WTC11 (cell line): ENCODE data around the gene ZNF467. TPM values are rescaled to one million over a fixed set of nuclear protein-coding genes. Genes with fewer than 3 reads are reported as not detected.
A peak's percentile ranks its signal among the peaks of the same experiment; 100 is the strongest.

ENCODE experiments used
- ATAC-seq: fragments of 200-7000 bp; cut with Tn5 transposase; 2 replicates; pipeline ENCODE4 v1.10.0; 2021; ENCODE audit warnings: mild to moderate bottlenecking, moderate library complexity
- CTCF ChIA-PET: fragments of 300-600 bp; sonication (Branson Sonifier 250); formaldehyde crosslinking; loops from one replicate; lab custom pipeline; 2021; ENCODE audit warnings: antibody characterized with exemption; lab: Charles Lee
- POLR2A ChIA-PET: fragments of 350-600 bp; sonication (Branson Sonifier 250); formaldehyde crosslinking; loops from one replicate; lab custom pipeline; 2021; ENCODE audit warnings: antibody characterized with exemption; lab: Charles Lee
- DNase-seq: peaks from one replicate; pipeline ENCODE4 v3.0.0; 2021; ENCODE audit warnings: low spot score
- H3K27ac Mint-ChIP-seq: 2 replicates; pipeline ENCODE4 v1.8.0; 2021; ENCODE audit warnings: mixed read lengths
- H3K27me3 Mint-ChIP-seq: 2 replicates; pipeline ENCODE4 v1.8.0; 2021; ENCODE audit warnings: low read depth, mild to moderate bottlenecking, moderate library complexity, mixed read lengths
- H3K36me3 Mint-ChIP-seq: 2 replicates; pipeline ENCODE4 v1.8.0; 2021; ENCODE audit warnings: mixed read lengths
- H3K4me1 Mint-ChIP-seq: 2 replicates; pipeline ENCODE4 v1.8.0; 2022; ENCODE audit warnings: mixed read lengths
- H3K4me3 Mint-ChIP-seq: 2 replicates; pipeline ENCODE4 v1.8.0; 2021; ENCODE audit warnings: mild to moderate bottlenecking, moderate library complexity, mixed read lengths
- H3K9me3 Mint-ChIP-seq: 2 replicates; pipeline ENCODE4 v1.8.0; 2021; ENCODE audit warnings: mixed read lengths
- GABPB1 ChIP-seq: sonication (generic); formaldehyde crosslinking; IDR thresholded peaks from 2 replicates; pipeline ENCODE4 v1.8.1; 2023; ENCODE audit warnings: mild to moderate bottlenecking, missing genetic modification reagents
- NR1H2 ChIP-seq: sonication (generic); formaldehyde crosslinking; IDR thresholded peaks from 2 replicates; pipeline ENCODE4 v1.9.0; 2021; ENCODE audit warnings: mild to moderate bottlenecking, moderate library complexity, missing genetic modification reagents
- NR3C1 ChIP-seq: sonication (generic); formaldehyde crosslinking; conservative IDR thresholded peaks from 2 replicates; pipeline ENCODE4 v1.8.1; 2023; ENCODE audit warnings: low read depth, mild to moderate bottlenecking, missing genetic modification reagents
- RELA ChIP-seq: sonication (generic); formaldehyde crosslinking; IDR thresholded peaks from 2 replicates; pipeline ENCODE4 v1.8.1; 2022; ENCODE audit warnings: missing genetic modification reagents, mild to moderate bottlenecking, borderline replicate concordance
- SMAD3 ChIP-seq: sonication (generic); formaldehyde crosslinking; IDR thresholded peaks from 2 replicates; pipeline ENCODE4 v1.8.0; 2022; ENCODE audit warnings: missing genetic modification reagents, mild to moderate bottlenecking, borderline replicate concordance
- TCF7 ChIP-seq: sonication (generic); formaldehyde crosslinking; IDR thresholded peaks from 2 replicates; pipeline ENCODE4 v1.8.0; 2022; ENCODE audit warnings: mild to moderate bottlenecking, low read depth, missing genetic modification reagents, moderate library complexity
- TEAD1 ChIP-seq: sonication (generic); formaldehyde crosslinking; IDR thresholded peaks from 2 replicates; pipeline ENCODE4 v1.8.0; 2022; ENCODE audit warnings: mild to moderate bottlenecking, missing genetic modification reagents
- ZBTB21 ChIP-seq: sonication (generic); formaldehyde crosslinking; IDR thresholded peaks from 2 replicates; pipeline ENCODE4 v1.8.1; 2023; ENCODE audit warnings: mild to moderate bottlenecking, missing genetic modification reagents, borderline replicate concordance
- ZNF396 ChIP-seq: fragments of 250-450 bp; sonication (Bioruptor Pico); IDR thresholded peaks from 2 replicates; pipeline ENCODE4 v1.8.0; 2021; ENCODE audit warnings: mild to moderate bottlenecking, moderate library complexity, borderline replicate concordance
- total RNA-seq: library from RNA; stranded (reverse); gene quantifications from 3 replicates; pipeline ENCODE4 v1.2.3, GENCODE V29; 2021
- TF ChIP-seq, protein P1 (sequence below): sonication (generic); formaldehyde crosslinking; IDR thresholded peaks from 2 replicates; pipeline ENCODE4 v1.8.1; 2023; ENCODE audit warnings: mild to moderate bottlenecking, missing genetic modification reagents
- TF ChIP-seq, protein P2 (sequence below): sonication (generic); formaldehyde crosslinking; IDR thresholded peaks from 2 replicates; pipeline ENCODE4 v1.8.0; 2022; ENCODE audit warnings: missing genetic modification reagents
- TF ChIP-seq, protein P3 (sequence below): sonication (generic); formaldehyde crosslinking; IDR thresholded peaks from 2 replicates; pipeline ENCODE4 v1.8.0; 2022; ENCODE audit warnings: mild to moderate bottlenecking, missing genetic modification reagents
- TF ChIP-seq, protein P4 (sequence below): sonication (generic); formaldehyde crosslinking; IDR thresholded peaks from 2 replicates; pipeline ENCODE4 v1.8.1; 2023; ENCODE audit warnings: mild to moderate bottlenecking, missing genetic modification reagents, borderline replicate concordance
- TF ChIP-seq, protein P5 (sequence below): fragments of 250-450 bp; sonication (Bioruptor Pico); IDR thresholded peaks from 2 replicates; pipeline ENCODE4 v1.9.0; 2021; ENCODE audit warnings: moderate library complexity, mild to moderate bottlenecking, inconsistent platforms, borderline replicate concordance
- TF ChIP-seq, protein P6 (sequence below): fragments of 250-450 bp; sonication (Bioruptor Pico); IDR thresholded peaks from 2 replicates; pipeline ENCODE4 v1.9.0; 2021; ENCODE audit warnings: mild to moderate bottlenecking

Gene ZNF467
- total RNA-seq, 1 experiment from 2014 or later, result 0.70 TPM

DNA sequence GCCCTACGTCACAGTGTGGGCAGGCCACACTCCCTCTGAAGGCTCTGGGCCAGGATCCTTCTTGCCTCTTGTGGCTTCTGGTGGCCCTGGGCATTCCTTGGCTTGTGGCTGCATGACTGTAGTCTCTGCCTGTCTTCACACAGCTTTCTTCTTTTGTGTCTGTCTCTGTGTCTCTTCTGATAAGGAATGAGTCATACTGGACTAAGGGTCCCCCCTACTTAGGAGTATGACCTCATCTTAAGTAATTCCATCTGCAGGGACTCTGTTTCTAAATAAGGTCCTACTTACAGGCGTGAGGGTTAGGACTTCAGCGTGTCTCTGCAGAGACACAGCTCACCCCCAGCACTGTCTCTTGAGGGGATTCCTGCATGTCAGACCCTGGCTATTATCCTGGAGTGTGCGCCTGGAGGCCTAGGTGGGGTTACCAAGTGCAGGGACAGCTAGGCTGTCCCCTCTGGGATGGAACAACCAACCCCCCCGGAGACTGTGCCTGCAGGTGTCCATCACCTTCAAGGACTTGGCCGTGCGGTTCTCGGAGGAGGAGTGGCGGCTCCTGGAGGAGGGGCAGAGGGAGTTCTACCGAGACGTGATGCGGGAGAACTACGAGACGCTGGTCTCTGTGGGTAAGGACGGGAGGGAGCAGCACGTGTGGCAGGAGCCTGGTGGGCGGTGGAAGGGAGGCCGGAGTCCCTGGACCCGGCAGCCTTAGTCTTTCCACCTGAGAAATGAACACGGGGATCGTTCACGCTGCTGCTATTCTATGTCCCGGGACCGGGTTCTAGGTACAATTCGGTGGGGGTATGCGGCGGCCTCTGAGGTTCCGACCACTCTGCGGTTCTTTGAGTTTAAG, 54.1 kb downstream of the ZNF467 start (continued):
- TF ChIP-seq, protein P1, sequence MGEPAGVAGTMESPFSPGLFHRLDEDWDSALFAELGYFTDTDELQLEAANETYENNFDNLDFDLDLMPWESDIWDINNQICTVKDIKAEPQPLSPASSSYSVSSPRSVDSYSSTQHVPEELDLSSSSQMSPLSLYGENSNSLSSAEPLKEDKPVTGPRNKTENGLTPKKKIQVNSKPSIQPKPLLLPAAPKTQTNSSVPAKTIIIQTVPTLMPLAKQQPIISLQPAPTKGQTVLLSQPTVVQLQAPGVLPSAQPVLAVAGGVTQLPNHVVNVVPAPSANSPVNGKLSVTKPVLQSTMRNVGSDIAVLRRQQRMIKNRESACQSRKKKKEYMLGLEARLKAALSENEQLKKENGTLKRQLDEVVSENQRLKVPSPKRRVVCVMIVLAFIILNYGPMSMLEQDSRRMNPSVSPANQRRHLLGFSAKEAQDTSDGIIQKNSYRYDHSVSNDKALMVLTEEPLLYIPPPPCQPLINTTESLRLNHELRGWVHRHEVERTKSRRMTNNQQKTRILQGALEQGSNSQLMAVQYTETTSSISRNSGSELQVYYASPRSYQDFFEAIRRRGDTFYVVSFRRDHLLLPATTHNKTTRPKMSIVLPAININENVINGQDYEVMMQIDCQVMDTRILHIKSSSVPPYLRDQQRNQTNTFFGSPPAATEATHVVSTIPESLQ (CRISPR knock-in tag), result no peak

DNA sequence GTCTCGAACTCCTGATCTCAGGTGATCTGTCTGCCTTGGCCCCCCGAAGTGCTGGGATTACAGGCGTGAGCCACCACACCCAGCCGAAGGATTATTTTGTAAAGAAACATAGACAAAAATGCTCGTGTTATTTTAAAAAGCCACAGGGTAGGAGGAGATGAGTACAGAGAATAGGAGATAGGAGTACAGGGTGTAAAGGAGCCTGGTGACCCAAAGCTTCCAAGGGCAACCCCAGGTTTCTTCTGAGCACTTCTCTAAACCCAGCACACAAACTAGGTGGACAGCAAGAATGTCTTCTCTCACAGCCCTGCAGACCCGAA, 54.7 kb downstream of the ZNF467 start:
- ChIA-PET CTCF (interaction anchor here (1.8 kb wide), 1 partner anchor 56 kb away, joined by 5 read pairs; no protein-coding TSS in a partner anchor), POLR2A (no interaction called here)
- Mint-ChIP-seq H3K27me3 (peaks cover 4% of the 10 kb centered on the region), H3K36me3 (peaks cover 10% of the 10 kb centered on the region), H3K4me1 (peaks cover 12% of the 10 kb centered on the region), H3K9me3 (no peaks in the 10 kb centered on the region), H3K27ac (no peak overlapping the region), H3K4me3 (no peak overlapping the region)
- ATAC-seq, result no peak
- DNase-seq, result no peak
- TF ChIP-seq, protein P2, sequence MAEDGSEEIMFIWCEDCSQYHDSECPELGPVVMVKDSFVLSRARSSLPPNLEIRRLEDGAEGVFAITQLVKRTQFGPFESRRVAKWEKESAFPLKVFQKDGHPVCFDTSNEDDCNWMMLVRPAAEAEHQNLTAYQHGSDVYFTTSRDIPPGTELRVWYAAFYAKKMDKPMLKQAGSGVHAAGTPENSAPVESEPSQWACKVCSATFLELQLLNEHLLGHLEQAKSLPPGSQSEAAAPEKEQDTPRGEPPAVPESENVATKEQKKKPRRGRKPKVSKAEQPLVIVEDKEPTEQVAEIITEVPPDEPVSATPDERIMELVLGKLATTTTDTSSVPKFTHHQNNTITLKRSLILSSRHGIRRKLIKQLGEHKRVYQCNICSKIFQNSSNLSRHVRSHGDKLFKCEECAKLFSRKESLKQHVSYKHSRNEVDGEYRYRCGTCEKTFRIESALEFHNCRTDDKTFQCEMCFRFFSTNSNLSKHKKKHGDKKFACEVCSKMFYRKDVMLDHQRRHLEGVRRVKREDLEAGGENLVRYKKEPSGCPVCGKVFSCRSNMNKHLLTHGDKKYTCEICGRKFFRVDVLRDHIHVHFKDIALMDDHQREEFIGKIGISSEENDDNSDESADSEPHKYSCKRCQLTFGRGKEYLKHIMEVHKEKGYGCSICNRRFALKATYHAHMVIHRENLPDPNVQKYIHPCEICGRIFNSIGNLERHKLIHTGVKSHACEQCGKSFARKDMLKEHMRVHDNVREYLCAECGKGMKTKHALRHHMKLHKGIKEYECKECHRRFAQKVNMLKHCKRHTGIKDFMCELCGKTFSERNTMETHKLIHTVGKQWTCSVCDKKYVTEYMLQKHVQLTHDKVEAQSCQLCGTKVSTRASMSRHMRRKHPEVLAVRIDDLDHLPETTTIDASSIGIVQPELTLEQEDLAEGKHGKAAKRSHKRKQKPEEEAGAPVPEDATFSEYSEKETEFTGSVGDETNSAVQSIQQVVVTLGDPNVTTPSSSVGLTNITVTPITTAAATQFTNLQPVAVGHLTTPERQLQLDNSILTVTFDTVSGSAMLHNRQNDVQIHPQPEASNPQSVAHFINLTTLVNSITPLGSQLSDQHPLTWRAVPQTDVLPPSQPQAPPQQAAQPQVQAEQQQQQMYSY (CRISPR knock-in tag), result no peak
- TF ChIP-seq, protein P3, sequence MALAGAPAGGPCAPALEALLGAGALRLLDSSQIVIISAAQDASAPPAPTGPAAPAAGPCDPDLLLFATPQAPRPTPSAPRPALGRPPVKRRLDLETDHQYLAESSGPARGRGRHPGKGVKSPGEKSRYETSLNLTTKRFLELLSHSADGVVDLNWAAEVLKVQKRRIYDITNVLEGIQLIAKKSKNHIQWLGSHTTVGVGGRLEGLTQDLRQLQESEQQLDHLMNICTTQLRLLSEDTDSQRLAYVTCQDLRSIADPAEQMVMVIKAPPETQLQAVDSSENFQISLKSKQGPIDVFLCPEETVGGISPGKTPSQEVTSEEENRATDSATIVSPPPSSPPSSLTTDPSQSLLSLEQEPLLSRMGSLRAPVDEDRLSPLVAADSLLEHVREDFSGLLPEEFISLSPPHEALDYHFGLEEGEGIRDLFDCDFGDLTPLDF, result no peak
- TF ChIP-seq GABPB1 (CRISPR knock-in tag), result no peak
- TF ChIP-seq NR1H2 (CRISPR knock-in tag), result no peak
- TF ChIP-seq NR3C1, result no peak
- TF ChIP-seq, protein P1 (CRISPR knock-in tag), result no peak
- TF ChIP-seq TEAD1, result no peak
- no peak for TF ChIP-seq ZNF396

DNA sequence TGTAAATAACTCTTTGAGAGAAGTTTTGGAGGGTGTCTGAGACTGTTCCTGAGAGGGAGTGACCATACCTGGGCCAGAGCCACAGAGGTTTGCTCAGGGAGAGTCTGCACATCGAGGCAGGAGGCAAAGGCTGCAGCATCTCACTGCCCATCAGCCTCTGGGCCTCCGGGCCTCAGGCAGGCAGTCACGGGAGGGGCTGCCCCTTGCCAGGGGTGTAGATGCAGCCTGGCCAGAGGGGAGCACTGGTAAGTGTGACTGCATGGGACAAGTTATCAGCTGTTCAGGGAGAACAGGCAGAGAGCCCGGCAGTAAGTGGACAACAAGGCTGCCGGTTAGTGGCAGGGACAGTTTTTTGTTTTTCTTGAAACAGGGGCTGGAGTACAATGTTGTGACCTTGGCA, 55.9 kb downstream of the ZNF467 start:
- POLR2A ChIA-PET, result no interaction called here
- no peak overlapping the region for H3K4me3 Mint-ChIP-seq
- CTCF ChIA-PET, result interaction anchor here (3.5 to 3.8 kb wide), 2 partner anchors 25 to 55 kb away, joined by 15 to 28 read pairs; no protein-coding TSS in a partner anchor
- TF ChIP-seq, protein P4, sequence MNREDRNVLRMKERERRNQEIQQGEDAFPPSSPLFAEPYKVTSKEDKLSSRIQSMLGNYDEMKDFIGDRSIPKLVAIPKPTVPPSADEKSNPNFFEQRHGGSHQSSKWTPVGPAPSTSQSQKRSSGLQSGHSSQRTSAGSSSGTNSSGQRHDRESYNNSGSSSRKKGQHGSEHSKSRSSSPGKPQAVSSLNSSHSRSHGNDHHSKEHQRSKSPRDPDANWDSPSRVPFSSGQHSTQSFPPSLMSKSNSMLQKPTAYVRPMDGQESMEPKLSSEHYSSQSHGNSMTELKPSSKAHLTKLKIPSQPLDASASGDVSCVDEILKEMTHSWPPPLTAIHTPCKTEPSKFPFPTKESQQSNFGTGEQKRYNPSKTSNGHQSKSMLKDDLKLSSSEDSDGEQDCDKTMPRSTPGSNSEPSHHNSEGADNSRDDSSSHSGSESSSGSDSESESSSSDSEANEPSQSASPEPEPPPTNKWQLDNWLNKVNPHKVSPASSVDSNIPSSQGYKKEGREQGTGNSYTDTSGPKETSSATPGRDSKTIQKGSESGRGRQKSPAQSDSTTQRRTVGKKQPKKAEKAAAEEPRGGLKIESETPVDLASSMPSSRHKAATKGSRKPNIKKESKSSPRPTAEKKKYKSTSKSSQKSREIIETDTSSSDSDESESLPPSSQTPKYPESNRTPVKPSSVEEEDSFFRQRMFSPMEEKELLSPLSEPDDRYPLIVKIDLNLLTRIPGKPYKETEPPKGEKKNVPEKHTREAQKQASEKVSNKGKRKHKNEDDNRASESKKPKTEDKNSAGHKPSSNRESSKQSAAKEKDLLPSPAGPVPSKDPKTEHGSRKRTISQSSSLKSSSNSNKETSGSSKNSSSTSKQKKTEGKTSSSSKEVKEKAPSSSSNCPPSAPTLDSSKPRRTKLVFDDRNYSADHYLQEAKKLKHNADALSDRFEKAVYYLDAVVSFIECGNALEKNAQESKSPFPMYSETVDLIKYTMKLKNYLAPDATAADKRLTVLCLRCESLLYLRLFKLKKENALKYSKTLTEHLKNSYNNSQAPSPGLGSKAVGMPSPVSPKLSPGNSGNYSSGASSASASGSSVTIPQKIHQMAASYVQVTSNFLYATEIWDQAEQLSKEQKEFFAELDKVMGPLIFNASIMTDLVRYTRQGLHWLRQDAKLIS (CRISPR knock-in tag), result no peak
- TF ChIP-seq, protein P5, sequence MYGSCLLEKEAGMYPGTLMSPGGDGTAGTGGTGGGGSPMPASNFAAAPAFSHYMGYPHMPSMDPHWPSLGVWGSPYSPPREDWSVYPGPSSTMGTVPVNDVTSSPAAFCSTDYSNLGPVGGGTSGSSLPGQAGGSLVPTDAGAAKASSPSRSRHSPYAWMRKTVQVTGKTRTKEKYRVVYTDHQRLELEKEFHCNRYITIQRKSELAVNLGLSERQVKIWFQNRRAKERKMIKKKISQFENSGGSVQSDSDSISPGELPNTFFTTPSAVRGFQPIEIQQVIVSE, result no peak
- TF ChIP-seq, protein P6, sequence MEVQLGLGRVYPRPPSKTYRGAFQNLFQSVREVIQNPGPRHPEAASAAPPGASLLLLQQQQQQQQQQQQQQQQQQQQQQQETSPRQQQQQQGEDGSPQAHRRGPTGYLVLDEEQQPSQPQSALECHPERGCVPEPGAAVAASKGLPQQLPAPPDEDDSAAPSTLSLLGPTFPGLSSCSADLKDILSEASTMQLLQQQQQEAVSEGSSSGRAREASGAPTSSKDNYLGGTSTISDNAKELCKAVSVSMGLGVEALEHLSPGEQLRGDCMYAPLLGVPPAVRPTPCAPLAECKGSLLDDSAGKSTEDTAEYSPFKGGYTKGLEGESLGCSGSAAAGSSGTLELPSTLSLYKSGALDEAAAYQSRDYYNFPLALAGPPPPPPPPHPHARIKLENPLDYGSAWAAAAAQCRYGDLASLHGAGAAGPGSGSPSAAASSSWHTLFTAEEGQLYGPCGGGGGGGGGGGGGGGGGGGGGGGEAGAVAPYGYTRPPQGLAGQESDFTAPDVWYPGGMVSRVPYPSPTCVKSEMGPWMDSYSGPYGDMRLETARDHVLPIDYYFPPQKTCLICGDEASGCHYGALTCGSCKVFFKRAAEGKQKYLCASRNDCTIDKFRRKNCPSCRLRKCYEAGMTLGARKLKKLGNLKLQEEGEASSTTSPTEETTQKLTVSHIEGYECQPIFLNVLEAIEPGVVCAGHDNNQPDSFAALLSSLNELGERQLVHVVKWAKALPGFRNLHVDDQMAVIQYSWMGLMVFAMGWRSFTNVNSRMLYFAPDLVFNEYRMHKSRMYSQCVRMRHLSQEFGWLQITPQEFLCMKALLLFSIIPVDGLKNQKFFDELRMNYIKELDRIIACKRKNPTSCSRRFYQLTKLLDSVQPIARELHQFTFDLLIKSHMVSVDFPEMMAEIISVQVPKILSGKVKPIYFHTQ (CRISPR knock-in tag), result no peak
- no peak for TF ChIP-seq RELA (CRISPR knock-in tag)
- no peak for TF ChIP-seq ZBTB21 (CRISPR knock-in tag)
- TF ChIP-seq SMAD3 (CRISPR knock-in tag), result no peak
- no peak for TF ChIP-seq TCF7 (CRISPR knock-in tag)

More for the DNA sequence above, 55.9 kb downstream of the ZNF467 start:
- 0 out of 2 replicates have a peak overlapping the region, but pooled peaks have one; percentile 36 for H3K27ac Mint-ChIP-seq
- H3K9me3 Mint-ChIP-seq, result no peaks in the 10 kb centered on the region
- H3K27me3 Mint-ChIP-seq, result peaks cover 16% of the 10 kb centered on the region
- DNase-seq (no peak), ATAC-seq (no peak)
- H3K36me3 Mint-ChIP-seq, result peaks cover 6% of the 10 kb centered on the region; the same call in 1 of the 2 replicates
- H3K4me1 Mint-ChIP-seq, result peaks cover 14% of the 10 kb centered on the region
